ENCODE data around the gene SNCAIP.

SNCAIP gene

GRCh38 chr5:122507581-122507980 is 195.5 kb downstream of the SNCAIP start:
- DNase-seq (ENCODE audit: low read depth), result no peak

GRCh38 chr5:122508623-122509022 is 196.6 kb downstream of the SNCAIP start:
- no peak for DNase-seq (ENCODE audit: low read depth)

Data from EH (cell line).